ENCODE measurements around the gene EPHA4.

EPHA4 gene

GRCh38 chr2:221501883-221502269 is 70.2 kb downstream of the EPHA4 start:
- FAIRE-seq, result no peak

GRCh38 chr2:221501210-221501882 is 70.8 kb downstream of the EPHA4 start:
- no peak for FAIRE-seq

DNA sequence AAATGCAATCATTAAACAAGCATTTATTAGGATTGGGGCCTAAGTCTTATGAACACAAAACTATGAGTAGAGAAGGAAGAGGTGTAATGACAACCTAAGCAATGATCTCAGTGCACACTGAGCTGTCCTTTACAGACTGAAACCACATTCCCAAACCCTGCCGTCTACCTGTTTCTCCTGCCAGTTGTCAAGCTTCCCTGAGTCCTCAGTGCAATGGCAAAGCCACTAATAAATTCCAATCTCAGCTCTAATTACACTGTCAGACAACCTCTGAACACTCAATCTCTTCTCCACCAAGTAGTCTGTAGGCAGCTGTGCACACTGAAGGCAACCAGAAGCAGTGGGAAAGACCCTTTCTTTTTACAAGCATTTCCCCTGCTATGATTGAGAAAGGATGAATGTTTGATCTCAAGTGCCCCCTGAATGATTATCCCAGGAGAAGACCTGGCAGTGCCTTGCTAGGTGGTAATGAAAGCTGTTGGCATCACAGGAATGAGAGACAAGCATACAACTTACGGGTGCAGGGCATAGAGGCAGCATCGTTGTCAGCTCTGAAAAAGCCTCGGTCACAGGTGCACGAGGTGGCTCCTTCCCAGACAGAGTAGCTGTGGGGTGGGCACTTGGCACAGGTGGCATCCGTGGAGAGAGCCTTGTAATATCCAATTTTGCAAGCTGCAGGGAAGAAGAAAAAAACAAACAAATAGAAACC is 71.4 kb downstream of the EPHA4 start:
- no peak for FAIRE-seq

DNA sequence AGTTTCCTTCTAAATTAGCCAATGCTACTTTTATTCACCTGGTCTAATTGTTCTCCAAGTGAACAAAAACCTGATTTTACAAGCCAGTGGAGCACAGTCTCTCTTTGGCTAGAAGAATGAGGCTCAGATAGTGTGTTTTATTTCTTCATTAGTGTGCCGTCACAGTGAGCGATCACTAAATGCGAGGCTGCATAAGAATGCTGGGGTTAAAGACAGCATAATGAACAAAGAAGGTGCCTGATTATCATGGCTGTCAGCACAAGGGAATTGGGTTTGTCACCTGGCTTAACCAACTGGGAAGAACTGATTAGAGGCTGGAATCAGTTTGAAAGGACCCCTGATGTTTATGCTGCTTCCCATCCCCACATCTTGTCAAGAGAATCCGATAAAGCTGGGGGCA is 76.4 kb downstream of the EPHA4 start:
- no peak for FAIRE-seq

- no peak for FAIRE-seq
Observed at GRCh38 chr2:221494556-221494955, 77.5 kb downstream of the EPHA4 start.

DNA sequence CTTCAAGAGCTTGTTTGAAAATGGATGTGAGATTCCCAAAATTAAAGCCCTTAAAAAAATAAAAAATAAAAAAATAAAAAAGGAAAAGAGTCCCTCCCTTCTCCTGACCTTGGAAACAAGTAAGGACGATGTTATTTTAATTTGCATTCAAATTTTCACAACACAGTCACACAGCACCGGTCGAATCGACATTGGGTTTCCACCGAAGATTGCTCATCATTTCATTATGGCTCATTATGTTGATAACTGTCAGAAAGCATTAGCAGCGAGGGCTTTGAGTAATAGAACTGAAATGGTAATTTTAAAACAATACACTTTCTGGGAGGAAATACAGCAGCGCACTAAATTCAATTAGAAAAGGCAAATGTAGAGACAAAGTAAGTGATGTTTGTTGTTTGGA is 78.7 kb downstream of the EPHA4 start:
- FAIRE-seq, result no peak

DNA sequence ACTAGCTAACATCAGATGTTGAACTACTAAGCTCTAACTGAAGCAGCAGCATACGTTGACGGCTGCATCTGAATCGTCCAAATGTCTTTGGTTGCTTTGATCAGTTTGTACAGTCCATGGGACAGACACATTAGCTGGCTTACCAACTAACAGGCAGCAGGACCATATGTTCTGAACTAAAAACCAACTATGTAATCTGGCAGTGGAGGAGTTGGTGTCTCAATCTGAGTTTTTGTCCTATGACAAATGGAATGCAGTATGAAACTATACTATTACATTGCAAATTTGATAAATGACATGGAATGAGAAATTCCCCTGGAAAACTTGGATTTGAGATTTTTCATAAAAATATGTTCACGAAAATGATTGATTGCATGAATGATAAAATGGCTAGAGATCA is 79.5 kb downstream of the EPHA4 start:
- FAIRE-seq, result no peak

GRCh38 chr2:221490506-221491060 is 81.5 kb downstream of the EPHA4 start:
- no peak for FAIRE-seq

DNA sequence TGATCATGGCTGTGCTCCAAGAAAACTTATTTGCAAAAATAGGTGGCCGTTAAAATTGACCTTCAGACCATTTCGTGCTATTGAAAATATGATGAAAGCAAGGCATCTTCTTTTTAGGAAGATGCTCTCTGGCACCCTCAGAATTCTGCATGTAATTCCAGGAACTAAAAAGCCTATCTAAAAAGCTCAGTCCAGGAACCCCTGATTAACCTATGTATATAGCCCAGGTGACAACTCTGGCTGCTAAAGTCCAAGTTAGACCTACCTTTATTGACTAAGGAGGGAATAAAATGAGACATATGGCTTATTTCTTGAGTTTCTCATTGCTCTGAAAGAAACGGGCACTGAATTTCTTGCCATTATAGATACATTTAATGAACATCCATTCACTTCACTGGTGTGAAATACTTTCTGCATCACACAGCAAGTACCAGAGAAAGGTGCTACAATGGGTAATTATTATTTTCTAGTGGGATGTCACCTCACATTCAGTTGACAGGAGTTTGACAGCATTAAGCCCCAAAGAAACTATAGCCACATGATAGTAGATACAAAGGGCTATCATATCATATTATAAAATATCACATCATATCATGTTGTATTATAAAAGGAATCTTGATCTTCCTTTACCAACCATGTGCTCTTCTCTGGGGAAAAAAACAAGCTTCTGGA is 83.8 kb downstream of the EPHA4 start:
- no peak for FAIRE-seq

GRCh38 chr2:221486106-221486505 is 86.0 kb downstream of the EPHA4 start:
- no peak for FAIRE-seq

- FAIRE-seq, result no peak
Observed at GRCh38 chr2:221485503-221485870, 86.6 kb downstream of the EPHA4 start.

- no peak for FAIRE-seq
Observed at GRCh38 chr2:221484761-221485502, 87.2 kb downstream of the EPHA4 start.

- no peak for FAIRE-seq
Observed at GRCh38 chr2:221482666-221483455, 89.2 kb downstream of the EPHA4 start.

GRCh38 chr2:221480821-221481220 is 91.3 kb downstream of the EPHA4 start:
- no peak for FAIRE-seq

- FAIRE-seq, result no peak
Observed at GRCh38 chr2:221480163-221480562, 91.9 kb downstream of the EPHA4 start.

GRCh38 chr2:221478485-221478863 is 93.6 kb downstream of the EPHA4 start:
- no peak for FAIRE-seq

GRCh38 chr2:221477714-221478484 is 94.2 kb downstream of the EPHA4 start:
- no peak for FAIRE-seq

GRCh38 chr2:221476195-221476594 is 95.9 kb downstream of the EPHA4 start:
- no peak for FAIRE-seq

- FAIRE-seq, result no peak
Observed at GRCh38 chr2:221473451-221473850, 98.7 kb downstream of the EPHA4 start.

DNA sequence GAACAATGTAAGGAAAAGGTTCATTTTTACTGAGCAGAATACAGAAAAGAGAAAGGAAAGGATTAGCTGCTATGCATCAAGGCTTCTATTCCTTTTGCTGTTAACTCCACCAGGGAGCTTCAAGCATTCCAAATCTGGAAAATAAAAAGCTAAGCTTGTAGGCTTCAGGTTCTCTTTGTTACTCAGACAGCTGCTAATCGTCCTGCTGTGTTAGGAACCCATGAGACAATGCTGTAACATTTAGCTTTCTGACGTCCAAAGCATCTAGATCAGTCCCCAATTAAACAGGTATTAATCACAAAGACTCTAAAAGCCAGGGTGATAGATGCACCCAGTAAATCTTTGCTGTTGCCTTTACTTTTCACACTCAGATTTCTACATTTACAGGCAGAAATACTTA is 103.8 kb downstream of the EPHA4 start:
- FAIRE-seq, result no peak

- FAIRE-seq, result no peak
Observed at GRCh38 chr2:221467610-221468009, 104.5 kb downstream of the EPHA4 start.

Measured in endometrium (tissue), 2 donors.